H1 (cell line): ENCODE results near the gene MED31. TPM values are rescaled to one million over a fixed set of nuclear protein-coding genes. Genes with fewer than 3 reads are reported as not detected.

Experiments used
- CHD7 ChIP-seq: fragments of 300-600 bp; sonication (generic); IDR thresholded peaks from 2 replicates; pipeline ENCODE4 v1.7.1; 2012; ENCODE audit warnings: low read length, moderate library complexity, mild to moderate bottlenecking, inconsistent platforms; ENCODE audit not compliant: insufficient replicate concordance
- GTF2F1 ChIP-seq: IDR thresholded peaks from 2 replicates; pipeline ENCODE4 v1.6.1; 2012; ENCODE audit warnings: low read depth, low read length, improper control_type of control experiment, borderline replicate concordance
- MAFK ChIP-seq: IDR thresholded peaks from 2 replicates; pipeline ENCODE4 v1.6.1; 2012; ENCODE audit warnings: low read depth, mild to moderate bottlenecking, improper control_type of control experiment, low read length
- SUZ12 ChIP-seq: fragments of 200-600 bp; sonication (generic); IDR thresholded peaks from 2 replicates; pipeline ENCODE4 v1.6.1; 2012; ENCODE audit warnings: mild to moderate bottlenecking, inconsistent platforms, low read length, moderate library complexity, mixed read lengths
- polyA plus RNA-seq, 7 experiments: library from polyadenylated mRNA; depleted of rRNA in 3 of 7; stranded (reverse) in 5 of 7; unstranded in 2 of 7; fragments of >200 nt in 5 of 7; fragments of 200-250 nt in 2 of 7; gene quantifications; 1 replicate in 5 of 7; 2 replicates in 1 of 7; 4 replicates in 1 of 7; pipeline versions ENCODE4 v1.2.1 to v1.2.3, GENCODE V29; 2011 to 2013; ENCODE audit warnings: missing spikeins in 2 of 7, mixed read lengths in 2 of 7
- total RNA-seq: library from RNA; stranded (reverse); fragmentation: NEBNext Ultra II Directional; extraction: Animal tissue kit (Norgen Biotek cat#: 25700); gene quantifications from 2 replicates; pipeline ENCODE4 v1.2.1, GENCODE V29; 2021

MED31 gene
- total and polyA plus RNA-seq, 2 of the 8 experiments (the other 6 are each of a cell fraction or from before 2014, with no cell fraction given) = 4.6 to 12.3 TPM

- TF ChIP-seq CHD7 = no peak
- no peak for TF ChIP-seq MAFK
- no peak for TF ChIP-seq GTF2F1
- TF ChIP-seq SUZ12 = no peak
- TF ChIP-seq, all 59 proteins: peak for 0
Measured at GRCh38 chr17:6670999-6671398, 19.6 kb upstream of the MED31 start (continued).
